NCI-H226 (cell line): ENCODE measurements around the gene LSAMP.

Experiments
- DNase-seq: peaks from one replicate; pipeline ENCODE4 v3.0.0-alpha.2; 2015

The LSAMP gene

DNA sequence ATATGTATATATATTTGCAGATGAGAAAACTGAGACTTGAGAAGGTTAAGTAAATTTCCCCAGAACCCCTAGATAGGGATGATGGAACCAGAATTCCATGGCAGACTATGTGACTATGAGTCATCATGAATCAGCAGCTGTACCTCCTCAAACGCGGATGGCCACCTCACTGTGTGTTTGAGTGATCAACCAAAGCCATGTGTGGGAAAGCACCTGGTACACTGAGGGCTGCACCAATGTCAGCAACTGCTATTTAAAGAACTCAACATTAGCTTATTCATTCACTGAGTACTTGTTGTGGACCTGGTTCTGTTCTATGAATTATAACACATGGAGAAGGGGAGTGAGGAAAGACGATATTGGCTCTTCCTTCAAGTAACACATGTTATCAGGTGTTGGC is 445.0 kb downstream of the LSAMP start:
- peak; percentile 55 for DNase-seq

GRCh38 chr3:115999613-116000012 is 445.7 kb downstream of the LSAMP start:
- DNase-seq = no peak

- DNase-seq = no peak
These were observed 446.2 kb downstream of the LSAMP start for GRCh38 chr3:115999001-115999585.

GRCh38 chr3:115996420-115997108 is 448.7 kb downstream of the LSAMP start:
- peak; percentile 32 for DNase-seq

- no peak for DNase-seq
These were observed 454.6 kb downstream of the LSAMP start for GRCh38 chr3:115990669-115991068.

DNA sequence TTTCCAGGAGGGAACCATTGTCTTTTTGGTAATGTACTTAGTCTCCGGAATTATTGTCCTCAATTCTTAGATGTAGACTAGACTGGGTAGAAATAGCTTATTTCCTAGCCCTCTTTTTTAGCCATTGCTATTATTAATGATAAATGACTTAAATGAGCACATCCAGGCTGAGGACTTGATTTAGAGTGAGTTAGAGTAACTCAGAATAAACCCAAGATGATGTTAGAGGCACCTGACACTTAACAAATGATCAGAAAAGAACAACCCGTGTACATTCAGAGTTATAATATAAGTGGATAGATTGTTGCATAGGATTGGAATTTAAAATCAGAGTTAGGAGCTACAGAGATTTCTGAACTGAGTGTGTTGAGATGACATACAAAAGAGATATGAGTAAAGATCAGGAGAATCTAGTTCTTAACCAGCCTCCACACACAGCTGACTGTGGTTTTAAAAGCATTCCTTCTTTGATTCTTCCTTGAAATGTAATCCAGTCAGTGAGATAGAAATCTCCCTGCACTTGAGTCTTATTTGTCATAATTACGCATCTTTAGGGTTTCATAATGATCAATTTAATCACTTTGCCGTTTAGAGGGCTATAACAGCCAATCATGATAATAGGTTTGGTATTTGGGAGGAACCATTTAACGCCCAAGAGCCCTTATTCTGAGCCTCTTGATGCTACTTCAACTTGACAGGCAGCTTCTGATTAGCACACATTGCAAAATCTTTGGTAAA is 455.4 kb downstream of the LSAMP start:
- DNase-seq = no peak

GRCh38 chr3:115986555-115987207 is 458.6 kb downstream of the LSAMP start:
- no peak for DNase-seq

- no peak for DNase-seq
These were observed 462.7 kb downstream of the LSAMP start for GRCh38 chr3:115982629-115983028.

GRCh38 chr3:115982108-115982507 is 463.2 kb downstream of the LSAMP start:
- no peak for DNase-seq

- no peak for DNase-seq
These were observed 464.6 kb downstream of the LSAMP start for GRCh38 chr3:115980709-115981108.

DNA sequence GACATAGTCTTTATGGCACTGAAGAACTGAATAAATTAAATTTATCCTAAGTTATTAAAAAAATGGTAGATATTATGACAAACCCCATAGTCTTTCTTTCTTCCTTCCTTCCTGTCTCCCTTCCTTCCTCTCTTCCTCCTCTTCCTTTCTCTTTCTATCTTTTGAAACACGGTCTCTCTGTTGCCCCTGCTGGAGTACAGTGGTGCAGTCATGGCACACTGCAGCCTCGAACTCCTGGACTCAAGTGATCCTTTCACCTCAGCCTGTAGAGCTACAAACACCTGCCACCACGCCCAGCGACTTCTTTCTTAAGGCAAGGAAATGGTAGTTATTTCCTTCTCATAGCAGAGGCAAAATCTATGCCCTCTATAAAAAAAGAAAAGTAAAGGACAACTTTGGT is 467.4 kb downstream of the LSAMP start:
- no peak for DNase-seq

GRCh38 chr3:115975796-115976195 is 469.5 kb downstream of the LSAMP start:
- DNase-seq = no peak

DNA sequence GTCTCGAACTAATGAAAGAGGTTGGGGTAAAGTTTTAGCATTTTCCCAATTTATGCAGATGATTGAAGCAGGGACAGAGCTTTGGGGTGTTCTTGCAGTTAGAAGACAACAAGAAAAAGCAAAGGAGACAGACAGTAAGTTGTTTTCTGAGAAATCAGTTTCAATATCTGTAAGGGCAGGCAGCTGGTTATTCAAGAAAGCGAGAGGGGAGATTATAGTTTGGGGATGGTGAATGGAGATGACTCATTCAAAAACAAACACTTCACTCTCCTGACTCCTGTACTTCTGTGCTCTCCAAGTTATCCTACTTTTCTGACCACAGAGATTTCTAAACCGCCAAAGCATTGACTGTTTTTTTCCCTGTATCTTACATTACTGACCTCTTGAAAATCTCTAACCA is 469.9 kb downstream of the LSAMP start:
- DNase-seq = no peak

GRCh38 chr3:115974940-115975339 is 470.3 kb downstream of the LSAMP start:
- no peak for DNase-seq

- no peak for DNase-seq
These were observed 476.4 kb downstream of the LSAMP start for GRCh38 chr3:115968871-115969270.

GRCh38 chr3:115961380-115961779 is 483.9 kb downstream of the LSAMP start:
- DNase-seq = no peak

DNA sequence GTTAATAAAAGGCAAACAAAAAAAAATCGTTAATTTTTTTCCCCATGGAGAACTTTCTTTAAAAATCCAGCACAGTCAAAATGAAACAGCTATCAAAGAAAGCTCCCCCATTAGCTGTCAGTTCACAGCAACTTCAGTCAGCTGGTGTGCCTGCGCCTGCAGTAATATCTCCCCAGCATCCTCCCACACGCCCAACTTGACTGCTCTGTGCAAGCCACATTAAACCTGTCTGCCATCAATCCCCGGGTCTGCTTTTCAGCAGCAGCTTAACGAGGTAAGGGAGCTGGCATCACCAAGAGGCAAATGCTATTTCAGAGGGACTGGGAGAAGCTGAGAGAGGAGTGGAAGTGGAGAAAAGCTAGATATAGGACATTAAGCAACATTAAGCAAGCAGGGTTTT is 484.5 kb downstream of the LSAMP start:
- DNase-seq = no peak

DNA sequence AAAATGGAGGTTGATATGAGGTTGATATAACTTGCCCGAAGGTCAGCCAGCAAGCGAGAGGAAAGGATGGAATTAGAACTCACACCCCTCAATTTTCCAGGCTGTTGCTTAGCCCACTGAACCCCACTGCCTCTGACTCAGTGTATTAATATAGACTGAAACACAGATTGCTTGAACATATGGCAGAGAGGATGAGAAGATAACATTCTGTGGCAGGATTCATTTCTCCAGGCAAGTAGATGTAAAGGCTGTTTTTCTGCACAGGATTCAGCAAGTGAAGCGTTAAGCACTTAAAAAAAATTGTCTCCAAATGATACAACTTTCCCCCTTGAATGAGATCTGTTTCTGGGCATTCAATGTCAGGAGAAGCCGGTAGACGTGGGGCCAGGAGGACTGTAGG is 486.8 kb downstream of the LSAMP start:
- DNase-seq = no peak

GRCh38 chr3:115947325-115947724 is 498.0 kb downstream of the LSAMP start:
- no peak for DNase-seq

- no peak for DNase-seq
These were observed 501.7 kb downstream of the LSAMP start for GRCh38 chr3:115943579-115943978.

- DNase-seq = no peak
These were observed 508.2 kb downstream of the LSAMP start for GRCh38 chr3:115937054-115937453.

GRCh38 chr3:115932807-115933206 is 512.5 kb downstream of the LSAMP start:
- no peak for DNase-seq

- DNase-seq = no peak
These were observed 513.7 kb downstream of the LSAMP start for GRCh38 chr3:115931581-115931980.

DNA sequence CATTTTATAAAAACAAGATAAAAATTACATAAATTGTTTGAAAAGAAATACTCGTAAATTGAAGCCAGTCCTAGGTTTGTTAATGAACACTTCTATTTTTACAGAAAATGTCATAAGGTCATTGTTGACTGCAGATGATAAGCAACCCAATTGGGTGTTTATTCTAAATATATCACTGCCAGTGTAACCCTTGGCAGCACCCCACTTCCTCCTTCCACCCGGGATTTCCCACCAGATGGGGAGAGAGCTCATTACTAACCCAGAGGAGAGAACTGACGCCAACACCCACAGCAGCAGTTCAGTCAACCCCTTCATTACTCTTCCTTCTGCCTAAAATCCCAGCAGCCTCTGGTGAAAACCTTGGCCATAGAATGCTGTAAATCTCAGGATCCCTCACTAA is 514.4 kb downstream of the LSAMP start:
- no peak for DNase-seq
